Loucy (cell line): ENCODE measurements around the gene CXorf38.

Experiments
- H2AFZ ChIP-seq: fragments of 200-600 bp; sonication (generic); 2 replicates; pipeline ENCODE4 v1.6.0; 2016; ENCODE audit warnings: antibody characterized with exemption, mild to moderate bottlenecking, low read length, moderate library complexity
- H3F3A ChIP-seq: fragments of 200-600 bp; 2 replicates; pipeline ENCODE4 v1.6.0; 2016; ENCODE audit warnings: antibody characterized with exemption, low read depth, mild to moderate bottlenecking
- H3K27me3 ChIP-seq: fragments of 200-600 bp; sonication (generic); 2 replicates; pipeline ENCODE4 v1.6.1; 2014; ENCODE audit warnings: low read length, mild to moderate bottlenecking; ENCODE audit not compliant: insufficient read depth, poor library complexity, severe bottlenecking
- H3K36me3 ChIP-seq: fragments of 200-600 bp; sonication (generic); 2 replicates; pipeline ENCODE4 v1.6.1; 2016; ENCODE audit warnings: low read length; ENCODE audit not compliant: insufficient read depth
- H3K4me1 ChIP-seq: fragments of 200-600 bp; sonication (generic); 2 replicates; pipeline ENCODE4 v1.5.1; 2014; ENCODE audit warnings: low read length, mild to moderate bottlenecking; ENCODE audit not compliant: insufficient read depth, poor library complexity, severe bottlenecking
- H3K4me2 ChIP-seq: fragments of 200-600 bp; sonication (generic); 2 replicates; pipeline ENCODE4 v1.6.0; 2014; ENCODE audit warnings: antibody characterized with exemption, low read length, low read depth, mild to moderate bottlenecking; ENCODE audit not compliant: poor library complexity, severe bottlenecking
- H3K4me3 ChIP-seq: fragments of 200-600 bp; sonication (generic); 2 replicates; pipeline ENCODE4 v1.5.1; 2014; ENCODE audit warnings: low read length, mild to moderate bottlenecking, mixed read lengths; ENCODE audit not compliant: poor library complexity, severe bottlenecking
- H3K79me2 ChIP-seq: fragments of 200-600 bp; sonication (generic); 2 replicates; pipeline ENCODE4 v1.6.1; 2014; ENCODE audit warnings: low read length; ENCODE audit not compliant: insufficient read depth
- H3K9ac ChIP-seq: fragments of 200-600 bp; sonication (generic); 2 replicates; pipeline ENCODE4 v1.6.0; 2014; ENCODE audit warnings: mild to moderate bottlenecking, low read depth, low read length, moderate library complexity; ENCODE audit not compliant: poor library complexity, severe bottlenecking
- H3K9me2 ChIP-seq: fragments of 200-600 bp; sonication (generic); replicated peaks from 2 replicates; pipeline ENCODE4 v1.6.1; 2016; ENCODE audit warnings: low read depth, low read length, mixed read lengths
- H3K9me3 ChIP-seq: fragments of 200-600 bp; sonication (generic); 2 replicates; pipeline ENCODE4 v1.6.1; 2014; ENCODE audit warnings: mild to moderate bottlenecking, antibody characterized with exemption, low read length, low read depth; ENCODE audit not compliant: insufficient read depth
- H4K20me1 ChIP-seq: fragments of 200-600 bp; sonication (generic); 2 replicates; pipeline ENCODE4 v1.6.0; 2014; ENCODE audit warnings: antibody characterized with exemption, low read length, mild to moderate bottlenecking; ENCODE audit not compliant: insufficient read depth, poor library complexity, severe bottlenecking
- EZH2phosphoT487 ChIP-seq: fragments of 200-600 bp; IDR thresholded peaks from 2 replicates; pipeline ENCODE4 v1.6.1; 2018; ENCODE audit warnings: antibody characterized with exemption, mild to moderate bottlenecking, moderate library complexity, borderline replicate concordance
- TF ChIP-seq, protein P1 (sequence below): fragments of 200-600 bp; sonication (generic); conservative IDR thresholded peaks from 2 replicates; pipeline ENCODE4 v1.5.1; 2014; ENCODE audit warnings: mild to moderate bottlenecking, antibody characterized with exemption, low read length

The CXorf38 gene

DNA sequence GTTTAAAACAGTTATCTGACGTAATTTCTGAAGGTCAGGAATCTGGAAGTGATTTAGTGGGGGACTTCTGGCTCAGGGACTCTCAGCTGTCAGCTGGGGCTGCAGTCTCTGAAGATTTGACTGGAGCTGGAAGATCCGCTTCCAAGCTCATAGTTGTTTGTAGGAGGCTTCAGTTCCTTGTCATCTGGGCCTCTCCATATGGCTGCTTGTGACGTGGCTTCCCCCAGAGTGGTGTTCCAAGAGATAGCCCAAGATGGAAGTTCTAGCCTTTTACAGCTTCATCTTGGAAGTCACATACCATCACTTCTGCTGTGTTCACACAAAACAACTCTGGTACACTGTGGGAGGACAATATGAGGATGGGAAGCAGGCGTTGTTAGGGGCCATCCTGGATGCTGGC, 22.1 kb downstream of the CXorf38 start:
- no peaks in the 10 kb centered on the region for H3K4me1 ChIP-seq
- no peak overlapping the region for H2AFZ ChIP-seq
- no peaks in the 10 kb centered on the region for H3K9me3 ChIP-seq
- no peaks in the 10 kb centered on the region for H3K27me3 ChIP-seq
- no peaks in the 10 kb centered on the region for H3K9me2 ChIP-seq
- H3K36me3 ChIP-seq = peaks cover 23% of the 10 kb centered on the region; the same call in 1 of the 2 replicates
- TF ChIP-seq EZH2phosphoT487 = no peak
- TF ChIP-seq, protein P1, sequence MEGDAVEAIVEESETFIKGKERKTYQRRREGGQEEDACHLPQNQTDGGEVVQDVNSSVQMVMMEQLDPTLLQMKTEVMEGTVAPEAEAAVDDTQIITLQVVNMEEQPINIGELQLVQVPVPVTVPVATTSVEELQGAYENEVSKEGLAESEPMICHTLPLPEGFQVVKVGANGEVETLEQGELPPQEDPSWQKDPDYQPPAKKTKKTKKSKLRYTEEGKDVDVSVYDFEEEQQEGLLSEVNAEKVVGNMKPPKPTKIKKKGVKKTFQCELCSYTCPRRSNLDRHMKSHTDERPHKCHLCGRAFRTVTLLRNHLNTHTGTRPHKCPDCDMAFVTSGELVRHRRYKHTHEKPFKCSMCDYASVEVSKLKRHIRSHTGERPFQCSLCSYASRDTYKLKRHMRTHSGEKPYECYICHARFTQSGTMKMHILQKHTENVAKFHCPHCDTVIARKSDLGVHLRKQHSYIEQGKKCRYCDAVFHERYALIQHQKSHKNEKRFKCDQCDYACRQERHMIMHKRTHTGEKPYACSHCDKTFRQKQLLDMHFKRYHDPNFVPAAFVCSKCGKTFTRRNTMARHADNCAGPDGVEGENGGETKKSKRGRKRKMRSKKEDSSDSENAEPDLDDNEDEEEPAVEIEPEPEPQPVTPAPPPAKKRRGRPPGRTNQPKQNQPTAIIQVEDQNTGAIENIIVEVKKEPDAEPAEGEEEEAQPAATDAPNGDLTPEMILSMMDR = no peak
- no peak overlapping the region for H3K9ac ChIP-seq
- no peaks in the 10 kb centered on the region for H3K79me2 ChIP-seq
- H3K4me2 ChIP-seq = no peak overlapping the region
- H3K4me3 ChIP-seq = no peak overlapping the region
- H3F3A ChIP-seq = no peaks in the 10 kb centered on the region
- H4K20me1 ChIP-seq = no peaks in the 10 kb centered on the region

DNA sequence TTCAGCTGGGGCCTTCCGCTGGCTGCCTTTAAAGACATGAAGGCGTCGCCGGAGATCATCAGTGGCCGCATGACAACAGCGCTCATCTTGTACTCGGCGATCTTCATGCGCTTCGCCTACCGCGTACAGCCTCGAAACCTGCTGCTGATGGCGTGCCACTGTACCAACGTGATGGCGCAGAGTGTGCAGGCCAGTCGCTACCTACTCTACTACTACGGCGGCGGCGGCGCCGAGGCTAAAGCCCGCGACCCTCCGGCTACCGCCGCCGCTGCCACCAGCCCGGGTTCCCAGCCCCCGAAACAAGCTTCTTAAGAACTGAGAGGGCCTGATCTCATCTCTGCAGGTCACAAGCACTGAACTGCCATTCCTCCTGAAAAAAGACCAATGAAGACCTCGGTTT, 23.7 kb downstream of the CXorf38 start:
- Histone ChIP-seq H3K9me3 (no peaks in the 10 kb centered on the region), H2AFZ (no peak overlapping the region), H3K79me2 (no peaks in the 10 kb centered on the region)

DNA sequence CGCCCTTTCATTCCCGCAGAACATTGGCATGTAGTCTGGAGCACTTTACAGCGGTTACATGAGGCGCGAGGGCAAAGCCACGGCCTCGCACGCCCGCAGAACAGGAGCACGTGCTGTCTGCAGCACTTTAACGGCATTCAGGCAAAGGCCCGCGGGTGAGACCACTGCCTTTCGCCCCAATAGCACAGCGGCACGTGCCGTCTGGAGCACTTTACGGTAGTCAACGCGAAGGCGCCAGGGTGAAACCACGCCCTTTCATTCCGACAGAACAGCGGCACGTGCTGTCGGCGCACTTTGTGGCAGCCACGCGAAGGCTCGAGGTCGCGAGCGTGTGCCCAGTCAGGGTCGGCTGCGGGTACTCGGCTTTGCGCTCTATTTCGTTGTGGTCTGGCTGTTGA, 24.2 kb downstream of the CXorf38 start, which contains the start of gene MPC1L:
TSS of gene MPC1L (plus strand) at position 290 of the 398 bp plus-strand sequence. CDS start 138 bp downstream, outside the sequence.
- no peaks in the 10 kb centered on the region for H4K20me1 ChIP-seq
- H3K4me1 ChIP-seq = no peaks in the 10 kb centered on the region
- H3K27me3 ChIP-seq = no peaks in the 10 kb centered on the region
- H3K9ac ChIP-seq = no peak within 1 kb of the TSS
- TF ChIP-seq, protein P1 = no peak
- TF ChIP-seq EZH2phosphoT487 = no peak
- H3K4me3 ChIP-seq = no peak within 1 kb of the TSS
- H2AFZ ChIP-seq = no peak within 1 kb of the TSS
- H3F3A ChIP-seq = no peaks in the 10 kb centered on the region
- no peaks in the 10 kb centered on the region for H3K9me3 ChIP-seq
- H3K4me2 ChIP-seq = no peak within 1 kb of the TSS
- peaks cover 8% of the 10 kb centered on the region; the same call in 1 of the 2 replicates for H3K36me3 ChIP-seq
- H3K79me2 ChIP-seq = no peaks in the 10 kb centered on the region
- no peaks in the 10 kb centered on the region for H3K9me2 ChIP-seq

More for the DNA sequence above, 23.7 kb downstream of the CXorf38 start:
- TF ChIP-seq, protein P1 = no peak
- TF ChIP-seq EZH2phosphoT487 = no peak
- H4K20me1 ChIP-seq = no peaks in the 10 kb centered on the region
- peaks cover 13% of the 10 kb centered on the region; the same call in 1 of the 2 replicates for H3K36me3 ChIP-seq
- H3K9ac ChIP-seq = no peak overlapping the region
- H3F3A ChIP-seq = no peaks in the 10 kb centered on the region
- no peaks in the 10 kb centered on the region for H3K4me1 ChIP-seq
- H3K4me2 ChIP-seq = no peak overlapping the region
- H3K27me3 ChIP-seq = no peaks in the 10 kb centered on the region
- H3K9me2 ChIP-seq = no peaks in the 10 kb centered on the region
- H3K4me3 ChIP-seq = no peak overlapping the region
